Fibroblast of villous mesenchyme (primary cell): ENCODE results near the gene SWSAP1. TPM values are rescaled to one million over a fixed set of nuclear protein-coding genes. Genes with fewer than 3 reads are reported as not detected.

Experiments used
- DNase-seq: peaks from one replicate; pipeline ENCODE4 v3.0.0-alpha.2; 2010; ENCODE audit warnings: low read depth
- H3K4me3 ChIP-seq: 2 replicates; pipeline ENCODE4 v1.5.1; 2011; ENCODE audit warnings: low read depth, mild to moderate bottlenecking, low read length
- total RNA-seq: library from RNA; depleted of rRNA; stranded (reverse); fragments of >200 nt; gene quantifications from 2 replicates; pipeline ENCODE4 v1.2.3, GENCODE V29; 2012
- TF ChIP-seq, protein P1 (sequence below): IDR thresholded peaks from 2 replicates; pipeline ENCODE4 v1.5.1; 2012; ENCODE audit warnings: low read depth, mild to moderate bottlenecking, low read length; ENCODE audit not compliant: insufficient read depth

Gene SWSAP1
- total RNA-seq, 1 donor = 0.86 TPM

DNA sequence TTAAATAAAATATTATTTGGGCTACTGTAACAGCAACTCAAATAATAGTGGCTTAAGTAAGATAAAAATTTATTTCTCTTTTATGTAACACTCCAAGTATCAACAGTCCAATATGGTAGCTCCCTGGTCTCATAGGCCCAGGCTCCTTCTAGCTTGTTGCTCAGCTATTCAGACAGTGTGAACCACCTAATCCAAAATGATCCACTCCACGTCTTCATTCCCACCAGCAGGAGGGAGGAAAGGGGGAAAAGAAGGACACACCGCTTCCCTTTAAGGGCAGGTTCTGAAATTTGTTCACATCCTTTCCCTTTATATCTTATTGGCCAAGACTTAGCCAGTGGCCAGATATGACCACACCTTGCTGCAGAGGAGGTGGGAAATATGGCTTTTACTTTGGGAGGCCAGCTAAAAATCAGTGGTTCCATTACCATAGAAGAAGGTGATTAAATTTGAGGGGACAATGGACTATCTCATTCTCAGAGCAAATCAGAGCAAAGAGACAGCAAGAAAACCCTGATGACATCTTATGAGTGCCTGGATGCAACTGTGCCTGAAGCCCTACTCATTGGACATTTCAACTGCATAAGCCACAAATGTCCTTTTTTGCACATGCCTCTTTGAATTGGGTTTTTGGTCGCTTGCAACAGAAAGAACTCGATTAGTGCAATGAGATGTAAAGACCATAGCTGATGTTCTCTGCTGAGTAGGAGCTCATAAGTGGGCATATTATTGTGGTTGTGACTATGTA lies 16.6 kb downstream of the SWSAP1 start:
- no peak overlapping the region for H3K4me3 ChIP-seq
- TF ChIP-seq, protein P1, sequence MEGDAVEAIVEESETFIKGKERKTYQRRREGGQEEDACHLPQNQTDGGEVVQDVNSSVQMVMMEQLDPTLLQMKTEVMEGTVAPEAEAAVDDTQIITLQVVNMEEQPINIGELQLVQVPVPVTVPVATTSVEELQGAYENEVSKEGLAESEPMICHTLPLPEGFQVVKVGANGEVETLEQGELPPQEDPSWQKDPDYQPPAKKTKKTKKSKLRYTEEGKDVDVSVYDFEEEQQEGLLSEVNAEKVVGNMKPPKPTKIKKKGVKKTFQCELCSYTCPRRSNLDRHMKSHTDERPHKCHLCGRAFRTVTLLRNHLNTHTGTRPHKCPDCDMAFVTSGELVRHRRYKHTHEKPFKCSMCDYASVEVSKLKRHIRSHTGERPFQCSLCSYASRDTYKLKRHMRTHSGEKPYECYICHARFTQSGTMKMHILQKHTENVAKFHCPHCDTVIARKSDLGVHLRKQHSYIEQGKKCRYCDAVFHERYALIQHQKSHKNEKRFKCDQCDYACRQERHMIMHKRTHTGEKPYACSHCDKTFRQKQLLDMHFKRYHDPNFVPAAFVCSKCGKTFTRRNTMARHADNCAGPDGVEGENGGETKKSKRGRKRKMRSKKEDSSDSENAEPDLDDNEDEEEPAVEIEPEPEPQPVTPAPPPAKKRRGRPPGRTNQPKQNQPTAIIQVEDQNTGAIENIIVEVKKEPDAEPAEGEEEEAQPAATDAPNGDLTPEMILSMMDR = no peak
- DNase-seq = no peak

DNA sequence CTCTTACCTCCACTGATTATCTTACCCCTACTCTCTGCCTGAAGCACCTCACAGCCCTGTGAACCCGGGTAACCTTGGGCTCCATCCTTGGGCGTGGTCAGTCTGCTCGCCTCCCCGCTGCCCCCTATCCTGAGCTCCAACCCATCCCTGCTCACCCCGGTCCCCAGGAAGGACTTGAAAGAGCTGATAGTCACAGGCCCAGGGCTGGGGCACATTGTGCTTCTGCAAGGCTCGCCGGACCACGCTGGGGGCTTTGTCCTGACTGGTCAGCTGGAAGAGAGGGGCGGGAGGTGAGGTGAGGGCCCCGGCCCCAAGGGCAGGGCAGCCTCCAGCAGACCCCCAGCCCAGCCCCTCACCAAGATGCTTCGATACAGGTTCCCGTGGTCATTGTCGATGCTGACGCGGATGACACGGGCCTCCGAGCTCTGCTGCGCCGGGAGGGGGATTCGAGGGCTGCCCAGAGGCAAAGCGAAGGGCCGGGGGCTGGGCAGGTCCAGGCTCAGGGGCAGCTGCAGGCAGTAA lies 22.7 kb downstream of the SWSAP1 start:
- no peak for DNase-seq
- H3K4me3 ChIP-seq = no peak overlapping the region
- TF ChIP-seq, protein P1 = no peak

DNA sequence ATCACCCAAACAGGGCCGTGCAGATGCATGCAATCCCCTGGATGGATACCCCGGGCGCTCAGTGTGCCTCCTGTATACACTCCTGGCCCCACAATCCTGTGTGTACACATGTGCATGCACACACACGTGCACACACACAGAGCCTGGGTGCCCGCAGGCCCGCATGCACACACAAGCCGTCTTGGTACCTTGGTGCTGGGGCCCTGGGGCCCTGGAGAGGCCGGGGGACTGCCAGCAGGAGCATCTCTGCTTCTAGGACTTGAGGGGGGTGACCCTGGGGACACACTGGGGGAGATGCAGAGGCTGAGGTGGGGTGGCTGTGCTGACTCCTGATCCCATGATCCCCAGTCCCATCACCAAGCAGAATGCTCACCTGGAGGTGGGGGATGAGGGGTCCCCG lies 25.2 kb downstream of the SWSAP1 start:
- H3K4me3 ChIP-seq = no peak overlapping the region
- no peak for DNase-seq
- TF ChIP-seq, protein P1 = no peak

DNA sequence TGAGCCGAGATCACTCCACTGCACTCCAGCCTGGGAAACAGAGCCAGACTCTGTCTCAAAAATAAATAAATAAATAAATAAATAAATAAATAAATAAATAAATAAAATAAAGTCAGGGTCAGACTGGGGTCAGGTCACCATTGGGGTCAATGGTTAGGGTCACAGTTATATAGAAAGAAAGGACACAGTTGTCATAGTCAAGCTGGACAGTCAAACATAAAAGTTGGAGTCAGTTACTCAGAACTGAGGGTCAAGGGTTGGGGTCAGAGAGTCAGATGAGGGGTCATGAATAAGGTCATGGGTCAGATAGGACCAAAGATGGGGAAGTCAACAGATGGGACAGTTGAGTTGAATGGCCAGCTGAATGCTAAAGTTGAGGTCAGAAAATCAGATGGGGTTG lies 26.3 kb downstream of the SWSAP1 start:
- TF ChIP-seq, protein P1 = no peak
- DNase-seq = no peak
- no peak overlapping the region for H3K4me3 ChIP-seq

DNA sequence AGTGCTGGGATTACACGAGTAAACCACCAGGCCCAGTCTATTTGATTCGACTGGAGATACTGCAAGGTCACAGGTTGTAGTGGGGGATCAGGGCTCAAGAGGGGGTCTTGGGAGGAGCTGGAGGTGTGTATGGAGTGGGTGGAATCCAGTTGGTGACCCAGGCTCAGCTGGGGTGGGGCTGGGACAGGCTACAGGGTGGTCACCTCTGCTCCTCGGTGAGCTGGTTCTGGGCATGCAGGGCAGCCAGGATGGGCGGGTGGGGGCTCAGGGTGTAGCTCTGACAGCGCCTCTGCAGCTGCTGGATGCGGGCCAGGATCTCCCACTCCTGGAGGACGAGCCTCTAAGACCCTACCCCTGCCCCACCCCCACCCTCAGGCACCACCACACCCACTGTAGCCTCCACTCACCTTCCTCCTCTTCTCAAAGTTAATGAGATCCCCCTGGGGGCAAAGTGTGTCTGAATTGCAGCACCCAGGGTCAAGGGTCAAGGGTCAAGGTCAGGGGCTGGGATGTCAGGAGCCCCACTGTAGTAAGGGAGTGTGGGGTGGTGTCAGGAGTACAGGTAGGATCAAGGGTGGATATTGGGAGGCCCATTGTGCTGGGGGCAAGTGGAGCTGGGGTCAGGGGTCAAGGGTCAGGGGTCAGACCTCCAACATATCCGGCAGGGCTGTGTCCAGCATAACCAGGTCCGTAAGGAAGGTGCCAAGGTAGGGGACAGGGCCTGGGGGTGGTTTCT lies 27.5 kb downstream of the SWSAP1 start:
- DNase-seq = no peak
- TF ChIP-seq, protein P1 = no peak
- no peak overlapping the region for H3K4me3 ChIP-seq

DNA sequence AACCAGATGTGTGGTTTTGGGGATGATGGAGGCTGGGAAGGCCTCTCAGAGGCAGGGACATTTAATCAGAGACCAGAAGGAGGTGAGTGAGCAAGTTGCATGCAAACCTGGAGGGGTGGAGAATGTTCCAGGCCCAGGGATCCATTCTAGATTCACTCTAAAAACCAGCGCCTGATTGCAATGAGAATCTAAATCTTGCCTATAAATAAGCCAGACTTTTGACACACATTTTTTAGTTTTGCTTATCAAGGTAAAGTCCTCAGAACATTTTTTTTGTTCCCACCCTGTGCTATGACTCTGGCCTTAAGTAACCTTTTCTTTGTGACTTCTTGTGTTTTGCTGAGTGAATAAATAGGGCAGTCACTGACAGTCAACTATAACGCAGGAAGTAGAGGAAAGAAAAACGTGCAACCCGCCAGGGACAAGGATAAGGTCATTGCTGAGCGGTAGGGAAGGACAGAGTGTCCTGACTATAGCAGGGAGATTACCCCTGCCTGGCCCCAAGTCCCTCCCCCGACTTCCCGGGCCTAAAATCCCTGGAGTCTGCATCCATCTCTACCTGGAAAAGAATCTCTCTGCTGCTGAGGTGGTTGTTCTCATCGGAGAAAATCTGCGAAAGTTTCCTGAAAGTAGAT lies 30.2 kb downstream of the SWSAP1 start:
- TF ChIP-seq, protein P1 = no peak
- DNase-seq = no peak
- H3K4me3 ChIP-seq = no peak overlapping the region
